ENCODE results near the gene AHNAK2.

GRCh38 chr14:104956290-104956890 is 21.8 kb downstream of the AHNAK2 start:
- TF ChIP-seq CTCF (IDR thresholded peaks at IDR 0.05), result no peak
- no peak for TF ChIP-seq POLR2A (IDR thresholded peaks at IDR 0.05)
